Fibroblast of skin of right biceps (primary cell): ENCODE data around the gene UBXN11.

Source experiments
- DNase-seq: peaks from one replicate; pipeline ENCODE4 v3.0.0-alpha.2; 2013

Gene UBXN11, protein sequence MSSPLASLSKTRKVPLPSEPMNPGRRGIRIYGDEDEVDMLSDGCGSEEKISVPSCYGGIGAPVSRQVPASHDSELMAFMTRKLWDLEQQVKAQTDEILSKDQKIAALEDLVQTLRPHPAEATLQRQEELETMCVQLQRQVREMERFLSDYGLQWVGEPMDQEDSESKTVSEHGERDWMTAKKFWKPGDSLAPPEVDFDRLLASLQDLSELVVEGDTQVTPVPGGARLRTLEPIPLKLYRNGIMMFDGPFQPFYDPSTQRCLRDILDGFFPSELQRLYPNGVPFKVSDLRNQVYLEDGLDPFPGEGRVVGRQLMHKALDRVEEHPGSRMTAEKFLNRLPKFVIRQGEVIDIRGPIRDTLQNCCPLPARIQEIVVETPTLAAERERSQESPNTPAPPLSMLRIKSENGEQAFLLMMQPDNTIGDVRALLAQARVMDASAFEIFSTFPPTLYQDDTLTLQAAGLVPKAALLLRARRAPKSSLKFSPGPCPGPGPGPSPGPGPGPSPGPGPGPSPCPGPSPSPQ

GRCh38 chr1:26306290-26307229, at the start of gene UBXN11:
TSS of gene UBXN11 (minus strand) at chr1:26306636. CDS start at chr1:26302883, 3,753 bp downstream.
- peak; percentile 94 for DNase-seq

DNA sequence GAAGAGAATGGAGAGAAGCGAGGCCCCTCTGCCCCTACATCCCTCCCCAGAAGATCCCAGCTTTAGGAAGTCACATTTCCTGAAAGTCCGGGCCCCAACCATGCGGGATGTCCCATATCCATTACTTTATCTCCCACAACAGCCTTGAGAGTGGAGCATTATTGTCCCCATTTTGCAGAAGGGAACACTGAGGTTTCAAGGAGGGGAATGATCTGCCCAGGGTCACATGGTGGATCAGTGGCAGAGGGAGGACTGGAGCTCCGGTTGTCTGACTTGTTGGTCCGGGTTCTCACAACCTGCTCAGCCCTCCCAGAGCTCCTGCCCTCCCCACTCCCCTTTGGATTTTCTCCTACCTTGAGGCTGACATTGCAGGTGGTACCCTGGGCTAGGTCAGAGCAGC, 49.7 kb upstream of the UBXN11 start:
- no peak for DNase-seq

DNA sequence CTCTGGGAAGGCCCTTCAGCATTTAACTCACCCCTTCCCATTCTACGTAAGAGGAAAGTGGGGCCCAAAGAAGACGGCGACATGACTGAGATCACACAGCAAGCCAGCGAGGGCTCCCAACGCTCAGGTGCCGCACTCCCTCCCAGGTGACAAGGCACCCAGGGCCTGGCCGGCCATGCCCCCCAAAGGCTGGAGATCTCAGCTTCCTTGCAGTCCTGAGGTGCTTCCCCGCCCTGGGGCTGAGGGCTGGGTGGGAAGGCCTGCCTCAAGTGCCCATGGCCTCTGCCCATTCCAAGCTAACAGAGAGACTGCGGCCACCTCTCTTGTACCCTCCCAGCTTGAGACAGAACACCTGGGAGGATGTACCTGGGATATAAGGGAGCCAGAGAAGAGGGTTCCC, 48.5 kb upstream of the UBXN11 start:
- no peak for DNase-seq

DNA sequence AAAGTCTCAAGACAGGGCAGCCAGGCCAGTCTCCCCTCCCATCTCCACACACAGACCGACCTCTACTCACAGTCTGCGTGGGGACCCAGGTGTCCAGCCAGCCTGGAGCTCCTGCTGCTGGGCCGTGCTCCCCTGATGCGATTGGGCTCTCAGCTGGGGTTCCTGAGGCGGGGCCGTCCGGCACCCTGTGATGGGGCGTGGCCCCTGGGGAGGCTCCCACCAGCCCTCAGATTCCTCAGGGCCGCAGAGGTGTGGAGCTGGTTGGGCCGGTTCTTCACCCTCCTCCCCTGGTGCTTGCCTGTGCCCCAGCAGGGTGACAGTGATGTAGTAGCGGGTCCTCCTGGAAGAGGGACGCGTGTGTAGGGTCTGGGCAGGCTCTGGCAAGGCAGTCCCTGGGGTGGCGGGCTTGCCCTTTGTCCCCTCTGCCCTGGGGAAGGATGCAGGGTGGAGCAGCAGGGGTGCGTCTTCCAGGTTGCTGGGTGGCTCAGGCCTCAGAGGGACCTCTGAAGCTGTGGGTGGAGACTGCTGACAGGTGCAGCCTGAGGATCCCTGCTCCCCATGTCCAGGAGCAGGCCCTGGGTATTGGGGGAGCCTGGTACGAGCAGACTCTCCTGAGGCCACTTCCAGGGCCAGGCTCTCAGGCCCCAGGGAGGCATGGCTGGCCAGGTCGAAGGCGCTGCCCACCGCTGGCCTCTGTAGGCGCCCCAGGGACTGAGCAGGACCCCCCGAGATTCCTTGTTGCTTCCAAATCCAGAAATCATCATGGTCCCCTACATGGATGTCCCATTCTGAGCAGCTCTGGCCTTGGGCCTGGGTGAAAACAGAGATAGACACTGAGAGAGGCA, 47.8 kb upstream of the UBXN11 start, which contains the start of gene CRYBG2:
CRYBG2 (minus strand) TSS at position 155 of the 845 bp plus-strand sequence. CDS start 7,473 bp downstream, outside the sequence.
- DNase-seq = no peak

DNA sequence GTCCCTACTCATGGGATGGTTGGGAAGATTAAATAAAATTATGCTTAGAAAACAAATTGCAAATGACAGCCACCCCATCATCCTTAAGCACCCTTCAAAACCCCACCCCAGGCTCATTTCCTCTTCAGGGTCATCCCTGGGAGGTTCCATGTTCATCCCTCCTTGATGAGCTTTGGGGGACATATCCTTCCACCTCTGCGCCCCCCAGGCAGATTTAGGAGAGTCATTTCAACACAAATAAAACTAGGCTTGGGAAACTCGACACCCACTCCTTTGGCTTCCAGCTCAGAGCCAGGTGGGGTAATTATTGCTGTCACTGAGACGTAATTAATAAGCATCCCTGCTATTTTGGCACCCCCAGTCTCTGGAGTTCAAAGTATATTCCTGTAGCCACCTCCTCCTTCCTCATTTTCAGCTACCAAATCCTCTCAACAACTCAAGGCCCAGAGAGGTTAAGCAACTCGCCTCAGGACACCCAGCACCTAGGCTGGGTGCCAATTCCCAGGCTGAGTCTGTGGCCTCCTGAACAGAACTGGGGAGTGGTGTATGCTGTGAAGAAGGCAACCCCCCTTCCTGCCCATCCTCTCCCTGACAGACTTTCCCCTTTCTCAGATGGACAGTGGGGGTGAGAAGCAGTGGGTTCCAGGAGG, 46.9 kb upstream of the UBXN11 start:
- no peak for DNase-seq

GRCh38 chr1:26352338-26352679, 45.9 kb upstream of the UBXN11 start:
- DNase-seq = peak; percentile 24

DNA sequence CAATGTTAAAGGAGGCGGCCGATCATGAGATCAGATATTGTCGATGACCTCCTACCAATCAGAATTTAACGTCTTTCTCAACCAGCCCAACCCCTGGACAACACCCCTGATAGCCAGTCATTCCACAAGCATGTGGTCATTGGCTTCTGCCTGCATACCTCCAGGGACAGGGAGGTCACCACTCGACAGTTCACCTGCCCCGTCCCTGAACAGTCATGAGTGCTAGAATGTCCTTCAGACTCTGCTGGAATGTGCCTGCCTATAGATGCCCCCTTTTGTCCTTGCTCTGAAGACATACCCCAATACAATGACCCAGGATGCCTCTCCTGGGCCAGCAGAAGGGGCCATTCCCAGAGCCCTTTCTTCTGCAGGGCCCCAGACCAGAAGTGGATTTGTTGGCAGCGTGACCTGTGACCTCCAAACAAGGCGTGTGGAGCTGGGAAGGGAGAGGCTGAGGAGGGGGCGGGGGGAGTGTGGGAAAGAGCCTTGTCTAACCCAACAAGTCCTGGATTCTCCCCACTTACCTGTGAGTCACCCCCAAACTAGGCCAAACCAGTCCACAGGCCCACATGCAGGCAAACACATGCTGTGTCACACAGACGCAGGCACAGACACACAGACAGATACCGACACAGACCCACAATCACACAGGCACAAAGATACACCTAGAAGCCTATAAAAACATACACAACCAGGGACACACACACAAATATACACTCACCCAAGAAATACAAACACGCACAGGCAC, 45.3 kb upstream of the UBXN11 start:
- DNase-seq = peak; percentile 54

GRCh38 chr1:26350701-26351589, 44.5 kb upstream of the UBXN11 start:
- DNase-seq = peak; percentile 11

DNA sequence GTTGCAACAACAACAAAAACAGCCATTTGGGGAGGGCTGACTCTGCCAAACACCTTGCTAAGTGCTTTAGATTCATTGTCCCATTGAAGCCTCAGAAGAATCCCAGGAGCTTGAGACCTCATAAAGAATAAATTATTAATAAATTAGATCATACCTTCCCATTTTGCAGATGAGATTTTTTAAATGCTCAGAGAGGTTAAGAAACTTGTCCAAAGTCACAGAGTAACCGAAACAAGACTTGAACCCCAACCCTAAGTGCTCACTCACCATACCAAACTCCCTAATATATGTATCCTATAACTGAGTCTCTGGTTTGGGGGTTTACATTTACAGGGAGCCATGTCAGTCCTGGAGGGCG, 43.9 kb upstream of the UBXN11 start:
- DNase-seq = no peak

DNA sequence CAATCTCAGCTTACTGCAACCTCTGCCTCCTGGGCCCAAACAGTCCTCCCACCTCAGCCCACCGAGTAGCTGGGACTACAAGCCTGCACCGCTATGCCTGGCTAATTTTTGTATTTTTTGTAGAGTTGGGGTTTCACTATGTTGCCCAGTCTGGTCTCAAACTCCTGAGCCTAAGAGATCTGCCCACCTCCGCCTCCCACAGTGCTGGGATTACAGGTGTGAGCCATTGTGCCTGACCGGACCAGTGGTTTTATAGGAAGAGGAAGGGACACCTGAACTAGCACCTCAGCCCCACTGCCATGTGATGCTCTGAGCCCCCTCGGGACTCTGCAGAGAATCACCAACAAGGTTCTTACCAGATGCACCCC, 43.4 kb upstream of the UBXN11 start:
- no peak for DNase-seq

- DNase-seq = peak; percentile 48
These were observed 42.9 kb upstream of the UBXN11 start for GRCh38 chr1:26349188-26349876.

GRCh38 chr1:26346274-26347033, 40.0 kb upstream of the UBXN11 start:
- DNase-seq = no peak

DNA sequence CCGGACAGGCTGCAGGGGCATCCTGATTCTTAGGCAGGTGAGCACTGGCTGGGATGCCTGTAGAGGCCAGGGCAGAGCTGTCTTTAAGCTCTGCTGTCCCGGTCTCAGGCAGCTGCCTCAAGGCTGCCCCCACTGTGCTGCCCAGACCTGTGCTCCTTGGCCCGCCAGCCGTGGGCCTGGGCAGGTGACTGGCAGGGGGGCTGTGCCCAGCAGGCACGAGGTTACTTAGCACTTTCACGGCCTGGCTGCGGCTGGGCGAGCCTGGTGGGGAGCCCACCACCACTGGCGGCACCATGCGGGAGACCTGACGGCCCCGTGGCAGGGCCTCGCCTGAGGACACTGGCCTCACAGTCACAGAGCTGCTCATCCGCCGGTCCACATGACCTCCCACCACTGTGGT, 39.3 kb upstream of the UBXN11 start:
- DNase-seq = no peak

- no peak for DNase-seq
These were observed 37.9 kb upstream of the UBXN11 start for GRCh38 chr1:26344147-26344920.

- DNase-seq = no peak
These were observed 33.6 kb upstream of the UBXN11 start for GRCh38 chr1:26340047-26340481.

DNA sequence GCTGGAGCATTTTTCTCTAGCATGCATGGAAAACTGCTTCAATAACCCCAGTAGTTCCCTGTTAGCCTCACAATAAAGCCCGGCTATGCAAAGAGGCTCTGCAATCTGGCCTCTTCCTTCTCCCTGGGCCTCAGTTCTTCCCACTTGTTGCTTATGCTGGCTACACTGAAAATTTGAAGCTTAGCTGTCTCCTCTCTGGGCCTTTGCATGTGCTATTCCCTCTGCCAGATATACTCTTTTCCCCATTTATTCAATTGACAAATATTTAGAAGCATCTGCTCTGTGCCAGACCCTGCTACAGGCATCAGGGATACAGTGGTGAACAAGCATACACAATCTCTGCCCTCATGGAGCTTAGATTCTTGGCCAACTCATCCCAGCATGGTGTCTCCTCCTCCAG, 32.2 kb upstream of the UBXN11 start:
- no peak for DNase-seq

GRCh38 chr1:26337625-26338024, 31.2 kb upstream of the UBXN11 start:
- no peak for DNase-seq

- DNase-seq = no peak
These were observed 30.7 kb upstream of the UBXN11 start for GRCh38 chr1:26337206-26337535.
